ENCODE data around the gene TAS2R40. TPM values are rescaled to one million over a fixed set of nuclear protein-coding genes. Genes with fewer than 3 reads are reported as not detected.

The TAS2R40 gene
- not detected in 2 replicates for total RNA-seq (2013; cell fraction: nucleolus; rRNA removed)
- not detected in 2 replicates for total RNA-seq (2014; rRNA removed)
- not detected in 2 replicates for total RNA-seq (2014; rRNA removed; fragmentation: Illumina TruSeq; extraction: Trizol)
- not detected in 2 replicates for total RNA-seq (2021)
- not detected for polyA plus RNA-seq (2011; ENCODE audit: low read depth)
- polyA plus RNA-seq (2011; rRNA removed): not detected in 2 replicates
- polyA plus RNA-seq (2011; cell fraction: cytosol; rRNA removed): not detected in 2 replicates
- polyA plus RNA-seq (2011; cell fraction: nucleus; rRNA removed): not detected in 2 replicates
- not detected in 2 replicates for polyA plus RNA-seq (2012)
- polyA plus RNA-seq (2014; fragmentation: Illumina TruSeq; extraction: Trizol): not detected in 2 replicates
- not detected for polyA plus RNA-seq (2014; fragmentation: Nextera tagmentation; extraction: Ambion mirVana)
- not detected in 2 replicates for polyA plus RNA-seq (2014; rRNA removed)
- polyA plus RNA-seq (2016; fragmentation: Nextera tagmentation; extraction: Ambion mirVana): not detected
- not detected in 2 replicates for polyA minus RNA-seq (2011; rRNA and poly(A)+ RNA removed)
- polyA minus RNA-seq (2011; cell fraction: cytosol; rRNA and poly(A)+ RNA removed): not detected in 2 replicates
- polyA minus RNA-seq (2011; cell fraction: nucleus; rRNA and poly(A)+ RNA removed): not detected in 2 replicates
- not detected for Bru-seq, nascent RNA
- not detected for BruChase-seq, experiment 1, labeled RNA remaining after a 6-hour chase
- not detected for BruChase-seq, experiment 2, labeled RNA remaining after a 2-hour chase
- long read RNA-seq, experiment 1: 0 reads
- long read RNA-seq, experiment 2: 0 reads

- ATAC-seq: no peak
- no peak for DNase-seq (ENCODE audit: low read depth, low spot score)
- H3K9ac ChIP-seq (ENCODE audit: control insufficient read depth, insufficient read depth, low read length): no peak within 1 kb of the TSS
- POLR2A ChIA-PET: no interaction called here
- H3K79me2 ChIP-seq (ENCODE audit: control insufficient read depth, insufficient read depth, low read length): no peaks in the 10 kb centered on the region
- H3K36me3 ChIP-seq (ENCODE audit: control insufficient read depth in 2 of 2, insufficient read depth in 2 of 2, low read length in 1 of 2): no peaks in the 10 kb centered on the region
- SMC1A ChIA-PET (ENCODE audit: uncharacterized antibody, unreplicated experiment): interaction anchor here (1.1 to 2.2 kb wide), 3 partner anchors 19 to 221 kb away, joined by 4 to 7 read pairs (median 5); no protein-coding TSS in a partner anchor
- H3K9me3 ChIP-seq (replicated peaks; ENCODE audit: control insufficient read depth, insufficient read depth, low read length): no peaks in the 10 kb centered on the region
- H3K4me1 ChIP-seq (ENCODE audit: control insufficient read depth, insufficient read depth, low read length): no peaks in the 10 kb centered on the region
- no peak within 1 kb of the TSS for H2AFZ ChIP-seq (ENCODE audit: control insufficient read depth, low read depth, low read length)
- 43% methylated on average over 3 of the region's 3 CpGs for WGBS (ENCODE audit: insufficient coverage, insufficient replicate concordance, low lambda C conversion rate, missing lambda C conversion rate)
- RAD21 ChIA-PET (ENCODE audit: unreplicated experiment): interaction anchor here (2.8 kb wide), 1 partner anchor 213 kb away, joined by 10 read pairs; no protein-coding TSS in a partner anchor
- H3K4me3 ChIP-seq: no peak within 1 kb of the TSS
- peaks cover 0 to 6% of the 10 kb centered on the region in 2 experiments for H3K27me3 ChIP-seq (replicated peaks in 1 of 2; ENCODE audit: control insufficient read depth in 2 of 2, insufficient read depth in 2 of 2, low read length in 1 of 2)
- H4K20me1 ChIP-seq (ENCODE audit: control insufficient read depth, insufficient read depth): no peaks in the 10 kb centered on the region
- no peak within 1 kb of the TSS for H3K4me2 ChIP-seq (ENCODE audit: control insufficient read depth, insufficient read depth)
- FAIRE-seq: no peak
- in situ Hi-C loops (cut with MboI) (no loop called here), intact Hi-C loops (cut with micrococcal nuclease; ENCODE audit: unreplicated experiment) (no loop called here)
- no TSS peak for BruUV-seq (replicated peaks)
- CTCF ChIA-PET: interaction anchor here (0.7 to 11.5 kb wide), 2 partner anchors 214 to 516 kb away, joined by 3 to 434 read pairs; no protein-coding TSS in a partner anchor
- no peak within 1 kb of the TSS for H3K27ac ChIP-seq (ENCODE audit: control insufficient read depth, insufficient read depth)
- TF ChIP-seq, protein P1, sequence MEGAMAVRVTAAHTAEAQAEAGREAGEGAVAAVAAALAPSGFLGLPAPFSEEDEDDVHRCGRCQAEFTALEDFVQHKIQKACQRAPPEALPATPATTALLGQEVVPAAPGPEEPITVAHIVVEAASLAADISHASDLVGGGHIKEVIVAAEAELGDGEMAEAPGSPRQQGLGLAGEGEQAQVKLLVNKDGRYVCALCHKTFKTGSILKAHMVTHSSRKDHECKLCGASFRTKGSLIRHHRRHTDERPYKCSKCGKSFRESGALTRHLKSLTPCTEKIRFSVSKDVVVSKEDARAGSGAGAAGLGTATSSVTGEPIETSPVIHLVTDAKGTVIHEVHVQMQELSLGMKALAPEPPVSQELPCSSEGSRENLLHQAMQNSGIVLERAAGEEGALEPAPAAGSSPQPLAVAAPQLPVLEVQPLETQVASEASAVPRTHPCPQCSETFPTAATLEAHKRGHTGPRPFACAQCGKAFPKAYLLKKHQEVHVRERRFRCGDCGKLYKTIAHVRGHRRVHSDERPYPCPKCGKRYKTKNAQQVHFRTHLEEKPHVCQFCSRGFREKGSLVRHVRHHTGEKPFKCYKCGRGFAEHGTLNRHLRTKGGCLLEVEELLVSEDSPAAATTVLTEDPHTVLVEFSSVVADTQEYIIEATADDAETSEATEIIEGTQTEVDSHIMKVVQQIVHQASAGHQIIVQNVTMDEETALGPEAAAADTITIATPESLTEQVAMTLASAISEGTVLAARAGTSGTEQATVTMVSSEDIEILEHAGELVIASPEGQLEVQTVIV (IDR thresholded peaks at IDR 0.05; ENCODE audit: borderline replicate concordance, partially characterized antibody): no peak
- TF ChIP-seq ZBED1 (IDR thresholded peaks at IDR 0.05; ENCODE audit: borderline replicate concordance) (no peak), TARDBP (IDR thresholded peaks at IDR 0.05; ENCODE audit: borderline replicate concordance) (no peak), MAX (IDR thresholded peaks at IDR 0.05; ENCODE audit: low read depth, low read length) (no peak), ETV6 (conservative IDR thresholded peaks at IDR 0.05 in 1 of 2, IDR thresholded peaks at IDR 0.05 in 1 of 2; ENCODE audit: borderline replicate concordance in 1 of 2, low read depth in 1 of 2) (no peak), NR2C2 (IDR thresholded peaks at IDR 0.05; ENCODE audit: borderline replicate concordance, control insufficient read depth, insufficient read length, low read depth) (no peak), IKZF1 (conservative IDR thresholded peaks at IDR 0.05) (no peak), SPI1 (IDR thresholded peaks at IDR 0.05; ENCODE audit: borderline replicate concordance, insufficient read depth, low read depth, low read length) (no peak), EGR1 (IDR thresholded peaks at IDR 0.05; ENCODE audit: borderline replicate concordance in 1 of 2, low read depth in 2 of 2, low read length in 2 of 2) (no peak), BHLHE40 (IDR thresholded peaks at IDR 0.05; ENCODE audit: borderline replicate concordance in 1 of 2, low read depth in 2 of 2, low read length in 1 of 2) (no peak), SMARCA5 (IDR thresholded peaks at IDR 0.05) (no peak), ESRRA (IDR thresholded peaks at IDR 0.05; ENCODE audit: low read length) (no peak), ZNF207 (IDR thresholded peaks at IDR 0.05; ENCODE audit: borderline replicate concordance) (no peak)
- TF ChIP-seq, protein P2, sequence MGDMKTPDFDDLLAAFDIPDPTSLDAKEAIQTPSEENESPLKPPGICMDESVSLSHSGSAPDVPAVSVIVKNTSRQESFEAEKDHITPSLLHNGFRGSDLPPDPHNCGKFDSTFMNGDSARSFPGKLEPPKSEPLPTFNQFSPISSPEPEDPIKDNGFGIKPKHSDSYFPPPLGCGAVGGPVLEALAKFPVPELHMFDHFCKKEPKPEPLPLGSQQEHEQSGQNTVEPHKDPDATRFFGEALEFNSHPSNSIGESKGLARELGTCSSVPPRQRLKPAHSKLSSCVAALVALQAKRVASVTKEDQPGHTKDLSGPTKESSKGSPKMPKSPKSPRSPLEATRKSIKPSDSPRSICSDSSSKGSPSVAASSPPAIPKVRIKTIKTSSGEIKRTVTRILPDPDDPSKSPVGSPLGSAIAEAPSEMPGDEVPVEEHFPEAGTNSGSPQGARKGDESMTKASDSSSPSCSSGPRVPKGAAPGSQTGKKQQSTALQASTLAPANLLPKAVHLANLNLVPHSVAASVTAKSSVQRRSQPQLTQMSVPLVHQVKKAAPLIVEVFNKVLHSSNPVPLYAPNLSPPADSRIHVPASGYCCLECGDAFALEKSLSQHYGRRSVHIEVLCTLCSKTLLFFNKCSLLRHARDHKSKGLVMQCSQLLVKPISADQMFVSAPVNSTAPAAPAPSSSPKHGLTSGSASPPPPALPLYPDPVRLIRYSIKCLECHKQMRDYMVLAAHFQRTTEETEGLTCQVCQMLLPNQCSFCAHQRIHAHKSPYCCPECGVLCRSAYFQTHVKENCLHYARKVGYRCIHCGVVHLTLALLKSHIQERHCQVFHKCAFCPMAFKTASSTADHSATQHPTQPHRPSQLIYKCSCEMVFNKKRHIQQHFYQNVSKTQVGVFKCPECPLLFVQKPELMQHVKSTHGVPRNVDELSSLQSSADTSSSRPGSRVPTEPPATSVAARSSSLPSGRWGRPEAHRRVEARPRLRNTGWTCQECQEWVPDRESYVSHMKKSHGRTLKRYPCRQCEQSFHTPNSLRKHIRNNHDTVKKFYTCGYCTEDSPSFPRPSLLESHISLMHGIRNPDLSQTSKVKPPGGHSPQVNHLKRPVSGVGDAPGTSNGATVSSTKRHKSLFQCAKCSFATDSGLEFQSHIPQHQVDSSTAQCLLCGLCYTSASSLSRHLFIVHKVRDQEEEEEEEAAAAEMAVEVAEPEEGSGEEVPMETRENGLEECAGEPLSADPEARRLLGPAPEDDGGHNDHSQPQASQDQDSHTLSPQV (IDR thresholded peaks at IDR 0.05): no peak
Observed at GRCh38 chr7:143221737-143222136, at the start of gene TAS2R40. TSS of gene TAS2R40 (plus strand) at chr7:143222037. CDS start at chr7:143222079, 42 bp downstream.
